Liver (tissue), 2 donors: ENCODE results near the gene CTXND2.
"Not testable (repeated sequence)": the region's sequence is repeated elsewhere in the genome, so short reads cannot be mapped to it uniquely, and the experiment has no call there.

ENCODE experiments used
- TF ChIP-seq, protein P1 (sequence below): IDR thresholded peaks from 2 replicates; pipeline ENCODE4 v1.6.1; 2016; ENCODE audit warnings: antibody characterized with exemption
- TF ChIP-seq, protein P2 (sequence below): IDR thresholded peaks from 2 replicates; pipeline ENCODE4 v1.6.1; 2016; ENCODE audit warnings: antibody characterized with exemption, mild to moderate bottlenecking
- TF ChIP-seq, protein P3 (sequence below): fragments of 150-350 bp; IDR thresholded peaks from 2 replicates; pipeline ENCODE4 v1.5.1; 2017; ENCODE audit warnings: improper control_type of control experiment, low read depth, low read length; ENCODE audit not compliant: missing input control
- donor health status: healthy.

DNA sequence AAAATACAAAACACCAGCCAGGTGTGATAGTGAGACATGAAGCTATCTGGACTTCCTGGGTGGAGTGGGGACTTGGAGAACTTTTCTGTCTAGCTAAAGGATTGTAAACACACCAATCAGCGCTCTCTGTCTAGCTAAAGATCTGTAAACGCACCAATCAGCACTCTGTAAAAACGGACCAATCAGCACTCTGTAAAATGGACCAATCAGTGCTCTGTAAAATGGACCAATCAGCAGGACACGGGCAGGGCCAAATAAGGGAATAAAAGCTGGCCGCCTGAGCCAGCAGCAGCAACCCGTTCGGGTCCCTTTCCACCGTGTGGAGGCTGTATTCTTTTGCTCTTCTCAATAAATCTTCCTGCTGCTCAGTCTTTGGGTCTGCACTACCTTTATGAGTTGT, 12.9 kb downstream of the CTXND2 start:
- TF ChIP-seq, protein P1, sequence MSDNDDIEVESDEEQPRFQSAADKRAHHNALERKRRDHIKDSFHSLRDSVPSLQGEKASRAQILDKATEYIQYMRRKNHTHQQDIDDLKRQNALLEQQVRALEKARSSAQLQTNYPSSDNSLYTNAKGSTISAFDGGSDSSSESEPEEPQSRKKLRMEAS, result not testable (repeated sequence)
- TF ChIP-seq, protein P2, sequence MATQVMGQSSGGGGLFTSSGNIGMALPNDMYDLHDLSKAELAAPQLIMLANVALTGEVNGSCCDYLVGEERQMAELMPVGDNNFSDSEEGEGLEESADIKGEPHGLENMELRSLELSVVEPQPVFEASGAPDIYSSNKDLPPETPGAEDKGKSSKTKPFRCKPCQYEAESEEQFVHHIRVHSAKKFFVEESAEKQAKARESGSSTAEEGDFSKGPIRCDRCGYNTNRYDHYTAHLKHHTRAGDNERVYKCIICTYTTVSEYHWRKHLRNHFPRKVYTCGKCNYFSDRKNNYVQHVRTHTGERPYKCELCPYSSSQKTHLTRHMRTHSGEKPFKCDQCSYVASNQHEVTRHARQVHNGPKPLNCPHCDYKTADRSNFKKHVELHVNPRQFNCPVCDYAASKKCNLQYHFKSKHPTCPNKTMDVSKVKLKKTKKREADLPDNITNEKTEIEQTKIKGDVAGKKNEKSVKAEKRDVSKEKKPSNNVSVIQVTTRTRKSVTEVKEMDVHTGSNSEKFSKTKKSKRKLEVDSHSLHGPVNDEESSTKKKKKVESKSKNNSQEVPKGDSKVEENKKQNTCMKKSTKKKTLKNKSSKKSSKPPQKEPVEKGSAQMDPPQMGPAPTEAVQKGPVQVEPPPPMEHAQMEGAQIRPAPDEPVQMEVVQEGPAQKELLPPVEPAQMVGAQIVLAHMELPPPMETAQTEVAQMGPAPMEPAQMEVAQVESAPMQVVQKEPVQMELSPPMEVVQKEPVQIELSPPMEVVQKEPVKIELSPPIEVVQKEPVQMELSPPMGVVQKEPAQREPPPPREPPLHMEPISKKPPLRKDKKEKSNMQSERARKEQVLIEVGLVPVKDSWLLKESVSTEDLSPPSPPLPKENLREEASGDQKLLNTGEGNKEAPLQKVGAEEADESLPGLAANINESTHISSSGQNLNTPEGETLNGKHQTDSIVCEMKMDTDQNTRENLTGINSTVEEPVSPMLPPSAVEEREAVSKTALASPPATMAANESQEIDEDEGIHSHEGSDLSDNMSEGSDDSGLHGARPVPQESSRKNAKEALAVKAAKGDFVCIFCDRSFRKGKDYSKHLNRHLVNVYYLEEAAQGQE, result not testable (repeated sequence)
- TF ChIP-seq, protein P3, sequence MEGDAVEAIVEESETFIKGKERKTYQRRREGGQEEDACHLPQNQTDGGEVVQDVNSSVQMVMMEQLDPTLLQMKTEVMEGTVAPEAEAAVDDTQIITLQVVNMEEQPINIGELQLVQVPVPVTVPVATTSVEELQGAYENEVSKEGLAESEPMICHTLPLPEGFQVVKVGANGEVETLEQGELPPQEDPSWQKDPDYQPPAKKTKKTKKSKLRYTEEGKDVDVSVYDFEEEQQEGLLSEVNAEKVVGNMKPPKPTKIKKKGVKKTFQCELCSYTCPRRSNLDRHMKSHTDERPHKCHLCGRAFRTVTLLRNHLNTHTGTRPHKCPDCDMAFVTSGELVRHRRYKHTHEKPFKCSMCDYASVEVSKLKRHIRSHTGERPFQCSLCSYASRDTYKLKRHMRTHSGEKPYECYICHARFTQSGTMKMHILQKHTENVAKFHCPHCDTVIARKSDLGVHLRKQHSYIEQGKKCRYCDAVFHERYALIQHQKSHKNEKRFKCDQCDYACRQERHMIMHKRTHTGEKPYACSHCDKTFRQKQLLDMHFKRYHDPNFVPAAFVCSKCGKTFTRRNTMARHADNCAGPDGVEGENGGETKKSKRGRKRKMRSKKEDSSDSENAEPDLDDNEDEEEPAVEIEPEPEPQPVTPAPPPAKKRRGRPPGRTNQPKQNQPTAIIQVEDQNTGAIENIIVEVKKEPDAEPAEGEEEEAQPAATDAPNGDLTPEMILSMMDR, result not testable (repeated sequence)
